Measurements from ENCODE around the gene ADPRHL1. TPM values are rescaled to one million over a fixed set of nuclear protein-coding genes. Genes with fewer than 3 reads are reported as not detected.

Gene ADPRHL1
- total RNA-seq, 1 donor: 2.4 TPM

DNA sequence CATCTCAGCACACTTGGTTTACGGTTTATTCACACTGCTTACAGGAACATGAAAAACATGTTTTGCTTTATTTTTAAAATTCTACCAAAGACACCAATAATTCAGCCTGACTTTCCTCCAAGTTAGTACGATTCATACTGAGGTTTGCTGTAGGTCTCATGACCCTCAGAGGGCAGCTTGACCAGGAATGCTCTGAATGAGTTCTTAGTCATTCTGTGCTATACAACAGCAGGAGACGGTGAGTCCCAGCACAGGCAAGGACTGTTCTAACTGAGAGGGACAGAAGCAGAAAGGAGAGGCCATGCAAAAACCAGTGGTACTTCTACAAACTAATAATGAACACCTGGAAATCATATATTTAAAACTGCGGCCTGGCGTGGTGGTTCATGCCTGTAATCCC, 95.8 kb downstream of the ADPRHL1 start:
- TF ChIP-seq, protein P1, sequence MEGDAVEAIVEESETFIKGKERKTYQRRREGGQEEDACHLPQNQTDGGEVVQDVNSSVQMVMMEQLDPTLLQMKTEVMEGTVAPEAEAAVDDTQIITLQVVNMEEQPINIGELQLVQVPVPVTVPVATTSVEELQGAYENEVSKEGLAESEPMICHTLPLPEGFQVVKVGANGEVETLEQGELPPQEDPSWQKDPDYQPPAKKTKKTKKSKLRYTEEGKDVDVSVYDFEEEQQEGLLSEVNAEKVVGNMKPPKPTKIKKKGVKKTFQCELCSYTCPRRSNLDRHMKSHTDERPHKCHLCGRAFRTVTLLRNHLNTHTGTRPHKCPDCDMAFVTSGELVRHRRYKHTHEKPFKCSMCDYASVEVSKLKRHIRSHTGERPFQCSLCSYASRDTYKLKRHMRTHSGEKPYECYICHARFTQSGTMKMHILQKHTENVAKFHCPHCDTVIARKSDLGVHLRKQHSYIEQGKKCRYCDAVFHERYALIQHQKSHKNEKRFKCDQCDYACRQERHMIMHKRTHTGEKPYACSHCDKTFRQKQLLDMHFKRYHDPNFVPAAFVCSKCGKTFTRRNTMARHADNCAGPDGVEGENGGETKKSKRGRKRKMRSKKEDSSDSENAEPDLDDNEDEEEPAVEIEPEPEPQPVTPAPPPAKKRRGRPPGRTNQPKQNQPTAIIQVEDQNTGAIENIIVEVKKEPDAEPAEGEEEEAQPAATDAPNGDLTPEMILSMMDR (IDR thresholded peaks at IDR 0.05; ENCODE audit: insufficient read depth, low read length): no peak
- H3K4me3 ChIP-seq (ENCODE audit: low read depth, low read length): no peak overlapping the region
- peak; percentile 32 for DNase-seq (ENCODE audit: low read depth)

DNA sequence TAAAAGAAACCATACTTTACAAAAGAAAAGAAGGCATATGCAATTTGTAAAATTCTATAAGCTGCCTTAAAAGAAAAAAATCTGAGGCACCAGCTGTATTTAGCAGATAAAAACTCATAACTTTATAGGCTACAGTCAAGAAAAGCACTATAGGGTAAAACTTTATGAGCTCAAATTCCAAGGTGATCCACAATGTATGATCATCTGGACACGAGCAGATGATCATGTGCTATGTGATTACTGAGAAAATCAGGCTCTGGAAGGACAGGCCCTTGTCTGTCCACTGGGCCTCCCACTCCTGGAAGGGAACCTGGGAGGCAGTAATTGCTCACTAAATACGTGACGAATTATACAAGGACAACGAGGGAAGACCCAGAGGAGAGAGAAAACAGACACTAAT, 96.7 kb downstream of the ADPRHL1 start:
- no peak for DNase-seq (ENCODE audit: low read depth)
- TF ChIP-seq, protein P1 (IDR thresholded peaks at IDR 0.05; ENCODE audit: insufficient read depth, low read length): no peak
- no peak overlapping the region for H3K4me3 ChIP-seq (ENCODE audit: low read depth, low read length)

DNA sequence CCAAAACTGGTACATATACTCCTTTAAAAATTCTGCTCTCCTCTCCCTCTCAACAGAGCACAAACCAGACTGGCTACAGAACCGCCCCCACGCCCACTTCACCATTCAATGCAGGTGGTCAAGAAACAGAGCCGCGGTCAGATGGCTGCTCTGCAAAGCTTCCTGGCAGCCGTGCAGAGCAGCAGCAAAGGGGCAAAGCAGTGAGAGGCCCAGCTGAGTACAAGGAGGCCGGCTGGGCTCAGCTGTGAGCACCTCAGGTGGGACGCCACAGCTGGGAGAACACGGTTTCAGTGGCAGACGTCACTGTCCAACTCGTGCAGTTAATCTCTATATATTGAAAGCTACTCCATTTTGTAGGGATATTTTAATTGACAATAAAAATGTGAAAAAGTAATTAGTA, 97.7 kb downstream of the ADPRHL1 start:
- TF ChIP-seq, protein P1 (IDR thresholded peaks at IDR 0.05; ENCODE audit: insufficient read depth, low read length): no peak

DNA sequence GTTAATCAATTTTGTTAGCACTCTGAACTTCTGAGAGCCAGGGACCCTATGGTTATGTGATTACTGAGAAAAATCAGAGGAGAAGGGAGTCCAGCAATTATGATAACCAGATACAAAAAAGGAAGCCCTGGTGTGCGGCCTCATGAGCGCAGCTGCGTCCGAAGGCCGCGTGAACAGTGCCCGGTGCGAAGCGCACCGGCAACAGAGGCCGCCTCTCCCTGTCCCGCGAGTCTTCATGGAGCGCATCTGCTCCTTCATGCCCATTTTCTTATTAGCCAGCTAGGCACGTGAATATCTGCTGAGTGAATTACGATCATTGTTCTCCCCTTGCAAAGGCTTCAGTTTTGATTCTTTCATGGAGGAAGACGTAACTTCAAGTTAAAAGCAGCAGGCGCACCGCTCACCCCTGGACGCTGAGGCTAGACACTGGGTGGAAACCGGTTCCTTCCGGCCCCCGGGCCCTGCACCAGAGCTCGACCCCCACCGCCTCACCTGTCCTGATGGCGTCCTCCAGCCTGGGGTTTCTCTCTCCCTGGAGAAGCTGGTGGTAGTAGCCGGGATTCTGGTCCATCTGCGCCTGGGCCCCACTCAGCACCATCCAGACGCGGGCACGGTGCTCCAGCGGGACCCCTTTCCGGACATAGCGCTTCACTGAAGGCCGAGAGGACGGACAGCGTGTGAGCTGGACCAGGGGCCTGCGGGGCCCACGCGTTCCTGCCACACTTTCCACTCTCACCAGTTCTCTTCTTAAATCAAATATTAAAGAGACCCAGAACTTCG, 98.3 kb downstream of the ADPRHL1 start:
- no peak for DNase-seq (ENCODE audit: low read depth)
- no peak overlapping the region for H3K4me3 ChIP-seq (ENCODE audit: low read depth, low read length)
- TF ChIP-seq, protein P1 (IDR thresholded peaks at IDR 0.05; ENCODE audit: insufficient read depth, low read length): no peak

More for the DNA sequence above, 97.7 kb downstream of the ADPRHL1 start:
- H3K4me3 ChIP-seq (ENCODE audit: low read depth, low read length): no peak overlapping the region
- no peak for DNase-seq (ENCODE audit: low read depth)

DNA sequence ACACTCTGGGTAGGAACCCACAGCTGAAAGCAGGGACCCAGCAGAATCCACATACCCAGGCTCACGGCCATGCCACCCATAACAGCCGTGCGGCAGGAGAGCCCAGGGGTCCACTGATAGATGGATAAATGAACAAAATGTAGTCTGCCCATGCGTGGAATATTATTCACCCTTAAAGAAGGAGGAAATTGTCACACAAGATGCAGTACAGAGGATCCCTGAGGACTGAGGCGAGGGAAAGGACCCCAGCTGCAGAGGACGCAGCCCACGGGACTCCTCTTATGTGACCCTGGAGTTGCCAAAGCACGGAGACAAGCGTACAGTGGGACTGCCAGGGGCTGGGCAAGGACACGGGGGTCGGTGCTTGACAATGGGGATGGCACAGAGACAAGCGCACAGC, 100.0 kb downstream of the ADPRHL1 start:
- DNase-seq (ENCODE audit: low read depth): no peak
- TF ChIP-seq, protein P1 (IDR thresholded peaks at IDR 0.05; ENCODE audit: insufficient read depth, low read length): no peak
- H3K4me3 ChIP-seq (ENCODE audit: low read depth, low read length): no peak overlapping the region

DNA sequence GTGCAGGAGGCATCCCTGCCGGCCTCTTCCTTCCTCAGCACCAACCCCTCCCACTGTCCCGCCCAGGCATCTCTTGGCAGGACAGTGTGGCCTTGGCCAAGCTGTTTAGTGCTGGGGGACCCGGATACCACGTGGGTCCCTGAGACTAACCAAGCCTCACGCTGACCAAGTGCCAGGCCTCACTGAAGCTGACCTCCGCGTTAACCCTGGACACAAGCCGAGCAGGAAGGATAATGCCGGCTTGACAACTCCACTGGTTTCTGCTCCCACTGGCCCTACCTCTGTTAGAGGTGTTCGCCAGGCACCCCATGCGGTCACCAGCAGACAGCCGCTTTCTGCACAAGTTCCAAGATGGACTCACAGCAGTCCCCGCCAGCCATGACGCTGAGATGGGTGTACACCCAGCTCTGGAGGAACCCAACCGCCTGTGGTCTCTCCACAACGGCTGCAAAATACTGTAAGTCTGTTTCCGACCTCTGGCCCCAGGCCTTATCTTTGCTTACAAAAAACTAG, 101.7 kb downstream of the ADPRHL1 start:
- H3K4me3 ChIP-seq (ENCODE audit: low read depth, low read length): no peak overlapping the region
- DNase-seq (ENCODE audit: low read depth): peak; percentile 12
- TF ChIP-seq, protein P1 (IDR thresholded peaks at IDR 0.05; ENCODE audit: insufficient read depth, low read length): no peak

All from fibroblast of the aortic adventitia (primary cell).